Activated CD4-positive, alpha-beta T cell treated with anti-CD3 and anti-CD28 coated beads, Interleukin-10, Interleukin-2, amounts not matched to agents 100 ng/mL and 50 ng/mL, durations not matched to agents 16 hours and 8 hours (primary cell): ENCODE measurements around the gene PLAA.
A peak's percentile ranks its signal among the peaks of the same experiment; 100 is the strongest.
"Not testable (repeated sequence)": the region's sequence is repeated elsewhere in the genome, so short reads cannot be mapped to it uniquely, and the experiment has no call there.

Experiments used
- DNase-seq: peaks from one replicate; pipeline ENCODE4 v3.0.0-alpha.2; 2020

PLAA gene

GRCh38 chr9:26928902-26929495, 18.0 kb downstream of the PLAA start:
- DNase-seq = no peak

GRCh38 chr9:26925609-26926008, 21.4 kb downstream of the PLAA start:
- no peak for DNase-seq

GRCh38 chr9:26919698-26920097, 27.3 kb downstream of the PLAA start:
- no peak for DNase-seq

- DNase-seq = no peak
Measured at GRCh38 chr9:26913138-26913668, 33.8 kb downstream of the PLAA start.

- no peak for DNase-seq
Measured at GRCh38 chr9:26904671-26905070, 42.4 kb downstream of the PLAA start.

- DNase-seq = no peak
Measured at GRCh38 chr9:26904070-26904469, 43.0 kb downstream of the PLAA start.

GRCh38 chr9:26893030-26893676, 53.9 kb downstream of the PLAA start:
- DNase-seq = no peak

GRCh38 chr9:26892251-26893029, 54.6 kb downstream of the PLAA start, which contains the start of gene CAAP1:
CAAP1 (minus strand) TSS chr9:26892802; CDS start chr9:26892715, 87 bp downstream.
- DNase-seq = peak; percentile 95

GRCh38 chr9:26891726-26892125, 55.3 kb downstream of the PLAA start:
- DNase-seq = no peak

- no peak for DNase-seq
Measured at GRCh38 chr9:26888271-26888670, 58.8 kb downstream of the PLAA start.

GRCh38 chr9:26882154-26882553, 64.9 kb downstream of the PLAA start:
- no peak for DNase-seq

GRCh38 chr9:26880262-26880661, 66.8 kb downstream of the PLAA start:
- no peak for DNase-seq

GRCh38 chr9:26875155-26875554, 71.9 kb downstream of the PLAA start:
- not testable (repeated sequence) for DNase-seq

- DNase-seq = no peak
Measured at GRCh38 chr9:26870292-26870691, 76.8 kb downstream of the PLAA start.

- no peak for DNase-seq
Measured at GRCh38 chr9:26863074-26863473, 84.0 kb downstream of the PLAA start.

GRCh38 chr9:26856413-26857032, 90.5 kb downstream of the PLAA start:
- peak; percentile 57 for DNase-seq
